CD14-positive monocyte (primary cell): ENCODE measurements around the gene DNAJC2. TPM values are rescaled to one million over a fixed set of nuclear protein-coding genes. Genes with fewer than 3 reads are reported as not detected.
"Not testable (repeated sequence)": the region's sequence is repeated elsewhere in the genome, so short reads cannot be mapped to it uniquely, and the experiment has no call there.

Experiments used
- DNase-seq, 3 donors: peaks; one replicate each; pipeline ENCODE4 v3.0.0-alpha.2; 2011 to 2022
- H2AFZ ChIP-seq: 2 replicates; pipeline ENCODE4 v1.6.0; 2012; ENCODE audit warnings: mild to moderate bottlenecking, low read depth, low read length, inconsistent platforms; ENCODE audit not compliant: insufficient read depth, poor library complexity, severe bottlenecking
- H3K27ac ChIP-seq, 2 donors: 1 replicate in 1 of 2; 2 replicates in 1 of 2; pipeline ENCODE4 v1.5.1; 2012 to 2013; ENCODE audit warnings: low read length in 2 of 2, control low read depth in 1 of 2, inconsistent platforms in 1 of 2, low read depth in 1 of 2, mild to moderate bottlenecking in 1 of 2
- H3K27me3 ChIP-seq, 2 donors: one replicate each; pipeline versions ENCODE4 v1.6.0 to v1.6.1; 2011 to 2013; ENCODE audit warnings: low read length in 2 of 2; ENCODE audit not compliant: control insufficient read depth in 2 of 2, insufficient read depth in 2 of 2
- H3K36me3 ChIP-seq, 2 donors: replicated peaks in 1 of 2; 1 replicate in 1 of 2; 2 replicates in 1 of 2; pipeline versions ENCODE4 v1.5.1 to v1.6.1; 2012 to 2013; ENCODE audit warnings: low read length in 2 of 2, control low read depth in 1 of 2, inconsistent platforms in 1 of 2, mild to moderate bottlenecking in 1 of 2; ENCODE audit not compliant: insufficient read depth in 2 of 2, control insufficient read depth in 1 of 2
- H3K4me1 ChIP-seq, 2 donors: 1 replicate in 1 of 2; 2 replicates in 1 of 2; pipeline versions ENCODE4 v1.5.1 to v1.6.1; 2012 to 2013; ENCODE audit warnings: low read length in 2 of 2, control low read depth in 1 of 2, inconsistent platforms in 1 of 2, mild to moderate bottlenecking in 1 of 2, moderate library complexity in 1 of 2; ENCODE audit not compliant: insufficient read depth in 2 of 2, control insufficient read depth in 1 of 2
- H3K4me2 ChIP-seq: replicated peaks from 2 replicates; pipeline ENCODE3; 2012; ENCODE audit warnings: low read length, moderate library complexity, mild to moderate bottlenecking; ENCODE audit not compliant: poor library complexity, severe bottlenecking; ENCODE audit errors: extremely low read depth
- H3K4me3 ChIP-seq, 3 experiments: fragments of 200-600 bp in 1 of 3; sonication (generic) in 1 of 3; replicated peaks in 1 of 3; 1 replicate in 2 of 3; 2 replicates in 1 of 3; pipeline ENCODE4 v1.5.1; 2011 to 2013; ENCODE audit warnings: low read length in 3 of 3, mild to moderate bottlenecking in 3 of 3, control low read depth in 2 of 3, low read depth in 2 of 3, inconsistent platforms in 1 of 3, moderate library complexity in 1 of 3
- H3K79me2 ChIP-seq: 2 replicates; pipeline ENCODE4 v1.6.0; 2012; ENCODE audit warnings: mild to moderate bottlenecking, control low read depth, inconsistent platforms, low read length, moderate library complexity; ENCODE audit not compliant: insufficient read depth
- H3K9ac ChIP-seq: 2 replicates; pipeline ENCODE4 v1.6.0; 2017; ENCODE audit warnings: low read length, mild to moderate bottlenecking; ENCODE audit not compliant: insufficient read depth, poor library complexity, severe bottlenecking
- H3K9me3 ChIP-seq, 2 donors: replicated peaks in 1 of 2; 1 replicate in 1 of 2; 2 replicates in 1 of 2; pipeline versions ENCODE4 v1.5.1 to v1.6.1; 2012 to 2013; ENCODE audit warnings: low read length in 2 of 2, control low read depth in 1 of 2; ENCODE audit not compliant: control insufficient read depth in 1 of 2, insufficient read depth in 1 of 2
- H4K20me1 ChIP-seq: 2 replicates; pipeline ENCODE4 v1.6.0; 2012; ENCODE audit warnings: mild to moderate bottlenecking, low read length, control low read depth, moderate library complexity; ENCODE audit not compliant: insufficient read depth
- H3K27ac Mint-ChIP-seq, 7 donors: one replicate each; pipeline ENCODE4 v1.8.0; 2020; ENCODE audit warnings: mild to moderate bottlenecking in 7 of 7, mixed read lengths in 7 of 7, moderate library complexity in 6 of 7, inconsistent platforms in 2 of 7
- H3K27me3 Mint-ChIP-seq, 3 donors: one replicate each; pipeline ENCODE4 v1.8.0; 2021 to 2022; ENCODE audit warnings: low read depth in 3 of 3, mild to moderate bottlenecking in 3 of 3, mixed read lengths in 3 of 3, moderate library complexity in 3 of 3, inconsistent platforms in 1 of 3
- H3K36me3 Mint-ChIP-seq, 2 donors: one replicate each; pipeline ENCODE4 v1.8.0; 2020; ENCODE audit warnings: mixed read lengths in 2 of 2, inconsistent platforms in 1 of 2, mild to moderate bottlenecking in 1 of 2
- H3K4me1 Mint-ChIP-seq: one replicate; pipeline ENCODE4 v1.8.0; 2020; ENCODE audit warnings: mild to moderate bottlenecking, mixed read lengths
- H3K4me3 Mint-ChIP-seq, 2 donors: one replicate each; pipeline ENCODE4 v1.8.0; 2020; ENCODE audit warnings: mild to moderate bottlenecking in 2 of 2, mixed read lengths in 2 of 2, moderate library complexity in 1 of 2
- H3K9me3 Mint-ChIP-seq, 7 donors: one replicate each; pipeline ENCODE4 v1.8.0; 2020 to 2022; ENCODE audit warnings: mixed read lengths in 7 of 7, mild to moderate bottlenecking in 6 of 7, moderate library complexity in 6 of 7, inconsistent platforms in 2 of 7
- WGBS: methylation state at CpG from one replicate; pipeline ENCODE4 v1.1.5; 2013; ENCODE audit warnings: missing lambda C conversion rate; ENCODE audit not compliant: insufficient coverage; 5-methylcytosine and 5-hydroxymethylcytosine counted together
- intact Hi-C, 2 donors: fragments of 100-400 bp; cut with micrococcal nuclease; formaldehyde crosslinking; loops; one replicate each; pipeline versions ENCODE4 v1.15.0 to v1.15.1; 2023
- polyA plus RNA-seq, 3 donors: library from polyadenylated mRNA; depleted of rRNA in 1 of 3; unstranded in 2 of 3; stranded (reverse) in 1 of 3; fragments of 300-500 nt in 2 of 3; fragments of >200 nt in 1 of 3; fragmentation: Illumina TruSeq in 2 of 3; gene quantifications; 1 replicate in 2 of 3; 2 replicates in 1 of 3; pipeline ENCODE4 v1.2.3, GENCODE V29; 2012 to 2021
- TF ChIP-seq, protein P1 (sequence below): fragments of 200-600 bp; IDR thresholded peaks from one replicate; pipeline ENCODE4 v1.8.0; 2022; ENCODE audit warnings: antibody characterized with exemption, mild to moderate bottlenecking

The DNAJC2 gene
- polyA plus RNA-seq, 3 donors: 5.6 to 18.6 (median 8.8) TPM

DNA sequence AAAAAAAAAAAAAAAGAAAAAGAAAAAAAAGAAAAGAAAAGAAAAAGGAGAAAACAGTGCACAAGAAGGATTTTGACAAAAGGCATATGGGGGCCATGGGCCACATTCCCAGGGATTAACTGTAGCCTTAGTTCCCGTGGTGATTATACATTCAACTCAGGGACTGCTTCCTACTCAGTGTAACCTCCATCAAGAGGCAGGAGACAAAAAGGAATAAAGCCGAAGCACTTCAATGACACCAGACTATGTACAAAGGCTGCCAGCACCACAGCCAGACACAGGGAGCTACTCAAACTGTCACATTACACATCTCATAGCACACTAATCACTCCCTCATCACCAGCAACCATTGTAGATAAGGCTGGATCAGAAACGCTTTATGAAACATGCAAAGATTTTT is 52.4 kb downstream of the DNAJC2 start:
- H3K4me1 ChIP-seq: peaks cover 0 to 4% of the 10 kb centered on the region in 2 donors
- no peaks in the 10 kb centered on the region for H3K27me3 ChIP-seq
- TF ChIP-seq, protein P1, sequence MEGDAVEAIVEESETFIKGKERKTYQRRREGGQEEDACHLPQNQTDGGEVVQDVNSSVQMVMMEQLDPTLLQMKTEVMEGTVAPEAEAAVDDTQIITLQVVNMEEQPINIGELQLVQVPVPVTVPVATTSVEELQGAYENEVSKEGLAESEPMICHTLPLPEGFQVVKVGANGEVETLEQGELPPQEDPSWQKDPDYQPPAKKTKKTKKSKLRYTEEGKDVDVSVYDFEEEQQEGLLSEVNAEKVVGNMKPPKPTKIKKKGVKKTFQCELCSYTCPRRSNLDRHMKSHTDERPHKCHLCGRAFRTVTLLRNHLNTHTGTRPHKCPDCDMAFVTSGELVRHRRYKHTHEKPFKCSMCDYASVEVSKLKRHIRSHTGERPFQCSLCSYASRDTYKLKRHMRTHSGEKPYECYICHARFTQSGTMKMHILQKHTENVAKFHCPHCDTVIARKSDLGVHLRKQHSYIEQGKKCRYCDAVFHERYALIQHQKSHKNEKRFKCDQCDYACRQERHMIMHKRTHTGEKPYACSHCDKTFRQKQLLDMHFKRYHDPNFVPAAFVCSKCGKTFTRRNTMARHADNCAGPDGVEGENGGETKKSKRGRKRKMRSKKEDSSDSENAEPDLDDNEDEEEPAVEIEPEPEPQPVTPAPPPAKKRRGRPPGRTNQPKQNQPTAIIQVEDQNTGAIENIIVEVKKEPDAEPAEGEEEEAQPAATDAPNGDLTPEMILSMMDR: no peak
- Mint-ChIP-seq H3K4me1 (peaks cover 5% of the 10 kb centered on the region), H3K4me3 (no peak overlapping the region), H3K27ac (no peak overlapping the region), H3K36me3 (no peaks in the 10 kb centered on the region), H3K27me3 (peaks cover 0 to 6% (median 3%) of the 10 kb centered on the region in 3 donors), H3K9me3 (peaks cover 0 to 2% (median 0%) of the 10 kb centered on the region in 7 donors)
- H2AFZ ChIP-seq: no peak overlapping the region
- 92% methylated on average over 2 of the region's 3 CpGs for WGBS
- H3K9ac ChIP-seq: no peak overlapping the region
- no peaks in the 10 kb centered on the region for H3K36me3 ChIP-seq
- DNase-seq: no peak
- no peak overlapping the region for H3K4me3 ChIP-seq
- no peaks in the 10 kb centered on the region for H4K20me1 ChIP-seq
- H3K79me2 ChIP-seq: no peaks in the 10 kb centered on the region
- H3K4me2 ChIP-seq: no peak overlapping the region
- intact Hi-C loops: loop anchor here in 1 of 2 donors (10.0 kb wide), 1 partner anchor 217 kb away; the partner anchor contains the start of genes ARMC10 and FBXL13
- no peaks in the 10 kb centered on the region for H3K9me3 ChIP-seq
- H3K27ac ChIP-seq: no peak overlapping the region

DNA sequence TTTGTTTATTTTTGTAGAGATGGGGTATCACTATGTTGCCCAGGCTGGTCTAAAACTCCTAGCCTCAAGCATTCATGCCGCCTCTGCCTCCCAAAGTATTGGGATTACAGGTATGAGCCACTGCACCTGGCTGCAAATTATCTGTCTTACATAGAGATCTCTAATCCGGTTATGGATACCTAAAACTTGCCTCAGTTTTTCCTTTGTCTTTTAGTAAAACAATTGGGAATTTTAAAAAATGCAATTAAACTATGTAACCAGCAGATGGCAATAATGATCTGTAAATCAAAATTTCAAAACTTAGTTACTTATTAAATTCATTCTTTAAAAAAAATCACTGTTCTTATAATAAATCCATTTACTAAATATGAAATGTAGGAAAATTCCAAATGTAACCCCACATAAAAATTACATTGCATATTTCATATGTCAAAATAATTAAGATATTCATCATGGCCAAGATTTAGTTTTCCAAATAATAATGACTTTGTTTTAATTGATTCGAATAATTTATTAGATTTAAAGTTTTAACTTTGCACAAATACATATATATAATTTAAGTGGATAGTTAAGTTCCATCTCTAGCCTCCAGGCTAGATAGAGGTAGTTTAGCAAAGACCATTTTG is 61.7 kb downstream of the DNAJC2 start:
- H3K36me3 ChIP-seq, intact Hi-C loops, H3K36me3 Mint-ChIP-seq, H3K9me3 Mint-ChIP-seq, H4K20me1 ChIP-seq, H3K27ac ChIP-seq, H3K9me3 ChIP-seq, H3K27me3 ChIP-seq, H2AFZ ChIP-seq, DNase-seq, H3K4me2 ChIP-seq, H3K4me3 ChIP-seq, H3K27ac Mint-ChIP-seq, H3K4me3 Mint-ChIP-seq, H3K79me2 ChIP-seq, H3K9ac ChIP-seq: not testable (repeated sequence)
- 50% methylated on average over 1 of the region's 3 CpGs for WGBS
- peaks cover 9 to 17% of the 10 kb centered on the region in 2 donors for H3K4me1 ChIP-seq
- TF ChIP-seq, protein P1: peak; percentile 48
- H3K4me1 Mint-ChIP-seq: peaks cover 19% of the 10 kb centered on the region
- H3K27me3 Mint-ChIP-seq: peaks cover 14 to 22% (median 21%) of the 10 kb centered on the region in 3 donors

DNA sequence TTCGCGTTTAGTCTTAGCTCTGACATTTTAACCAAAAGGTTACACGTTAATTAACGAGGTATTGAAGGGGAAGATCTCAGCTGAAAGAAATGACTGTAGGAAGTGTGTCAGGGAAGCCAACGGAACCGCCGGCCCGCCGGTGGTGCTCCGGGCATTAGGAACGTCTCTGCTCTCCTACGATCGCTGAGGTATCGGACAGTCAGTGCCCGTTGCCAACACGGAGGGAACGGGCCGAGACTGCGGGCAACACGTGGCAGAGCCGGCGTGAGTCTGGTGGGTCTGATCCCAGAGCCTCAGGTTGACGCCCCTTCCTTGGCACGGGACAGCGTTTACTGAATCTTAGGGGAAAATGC is 63.8 kb downstream of the DNAJC2 start:
- H3K9me3 ChIP-seq, H3K27me3 ChIP-seq, H3K36me3 ChIP-seq, H3K27ac ChIP-seq, H3K79me2 ChIP-seq, H3K9me3 Mint-ChIP-seq, intact Hi-C loops, H3K36me3 Mint-ChIP-seq, H4K20me1 ChIP-seq, DNase-seq: not testable (repeated sequence)
- peak overlapping the region; percentile 48 to 78 (median 49) for H3K4me3 ChIP-seq
- H3K4me1 ChIP-seq: peaks cover 9 to 17% of the 10 kb centered on the region in 2 donors
- WGBS: under 1% methylated on average over 23 of the region's 25 CpGs
- Mint-ChIP-seq H3K27me3 (peaks cover 14 to 22% (median 21%) of the 10 kb centered on the region in 3 donors), H3K4me1 (peaks cover 19% of the 10 kb centered on the region), H3K27ac (peak overlapping the region in 2 of 7 donors; percentile 51 to 53), H3K4me3 (peak overlapping the region; percentile 90 to 98)
- peak overlapping the region; percentile 29 for H3K9ac ChIP-seq
- peak overlapping the region; percentile 82 for H2AFZ ChIP-seq
- H3K4me2 ChIP-seq: peak overlapping the region; percentile 75
